ENCODE measurements around the gene PRSS56. TPM values are rescaled to one million over a fixed set of nuclear protein-coding genes. Genes with fewer than 3 reads are reported as not detected.

The PRSS56 gene
- 0.07 to 0.22 TPM (median 0.15 TPM) in 5 replicates for total RNA-seq (2022; extraction: Qiagen RNA extraction)

DNA sequence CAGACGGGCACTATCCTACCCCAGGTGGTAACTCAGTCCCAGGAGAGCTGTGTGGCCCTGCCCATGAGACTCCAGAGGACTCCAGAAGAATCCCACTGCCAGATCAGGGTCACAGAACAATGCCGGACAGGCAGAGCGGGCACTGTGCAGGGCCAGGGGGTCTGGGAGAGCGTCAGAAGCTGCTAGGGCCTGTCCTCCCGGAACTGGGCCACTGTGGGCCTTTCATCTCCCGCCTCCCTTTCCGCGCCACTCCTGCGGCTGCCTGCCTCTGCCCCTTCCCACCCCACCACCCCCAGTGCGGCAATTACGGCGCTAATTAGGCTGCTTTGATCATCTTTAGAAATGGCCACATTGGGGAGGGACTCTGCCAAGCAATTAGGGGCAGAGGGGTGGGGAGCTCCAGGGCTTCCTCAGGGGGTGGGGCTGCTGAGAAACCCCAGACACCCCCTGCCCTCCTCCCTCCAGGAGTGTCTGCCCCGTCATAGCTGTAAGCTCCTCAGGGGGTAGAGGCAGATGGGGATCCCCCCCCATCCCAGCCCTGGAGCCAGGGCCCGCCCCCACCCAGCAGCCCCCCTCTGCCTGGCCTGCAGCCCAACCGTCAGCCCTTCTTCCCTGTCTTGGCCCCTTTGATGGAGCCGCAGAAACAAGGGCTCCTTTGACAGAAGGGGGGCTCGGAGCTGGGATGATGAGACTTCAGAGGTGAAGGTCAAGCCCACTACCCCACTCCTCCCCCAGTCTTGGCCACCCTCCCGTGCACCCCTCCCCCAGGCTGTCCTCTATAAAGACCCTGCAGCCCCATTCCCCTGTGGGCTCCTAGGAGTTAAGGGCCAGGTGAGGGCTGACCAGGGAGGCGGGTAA lies at the start of gene PRSS56:
Gene PRSS56 (plus strand): TSS at position 808 of the 858 bp plus-strand sequence. CDS start 211 bp downstream, outside the sequence.

GRCh38 chr2:232487385-232488096 lies 32.6 kb upstream of the PRSS56 start, which contains the start of gene ECEL1:
ECEL1 (minus strand) TSS chr2:232487834; CDS start chr2:232486653, 1,181 bp downstream.

DNA sequence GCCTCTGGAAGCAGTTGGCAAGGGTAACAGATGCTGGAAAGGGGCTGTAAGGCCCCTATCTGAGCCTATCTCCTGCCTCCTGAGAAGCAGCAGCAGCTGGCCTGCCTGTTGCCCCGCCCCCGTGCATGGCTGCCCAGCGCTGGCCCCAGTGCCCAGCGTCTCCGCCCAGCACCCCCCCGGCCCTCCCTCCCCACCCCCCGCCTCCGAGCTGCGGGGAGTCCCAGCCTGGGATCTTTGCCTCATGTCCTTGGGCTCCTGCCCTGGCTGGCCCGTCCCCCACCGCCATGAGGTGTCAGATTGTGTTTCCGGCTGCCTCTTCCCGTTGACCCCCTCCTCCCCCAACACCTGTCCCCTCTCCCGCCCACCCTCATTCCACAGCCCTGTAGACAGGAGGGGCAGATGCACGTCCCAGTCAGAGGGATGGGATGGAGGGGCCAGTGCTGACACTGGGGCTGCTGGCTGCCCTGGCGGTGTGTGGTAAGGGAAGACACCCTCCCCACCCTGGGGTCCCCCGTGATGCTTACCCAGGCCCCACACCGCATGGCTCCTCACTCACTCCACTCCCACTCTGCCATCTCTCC lies 5.7 kb downstream of the PRSS56 start, which contains the start of gene CHRND:
Gene CHRND (plus strand): TSS at position 370 of the 581 bp plus-strand sequence. CDS start 56 bp downstream, at position 426.

GRCh38 chr2:232539298-232540231 lies 19.4 kb downstream of the PRSS56 start, which contains the start of gene CHRNG:
CHRNG (plus strand) TSS chr2:232539692; CDS start chr2:232539748, 56 bp downstream.

DNA sequence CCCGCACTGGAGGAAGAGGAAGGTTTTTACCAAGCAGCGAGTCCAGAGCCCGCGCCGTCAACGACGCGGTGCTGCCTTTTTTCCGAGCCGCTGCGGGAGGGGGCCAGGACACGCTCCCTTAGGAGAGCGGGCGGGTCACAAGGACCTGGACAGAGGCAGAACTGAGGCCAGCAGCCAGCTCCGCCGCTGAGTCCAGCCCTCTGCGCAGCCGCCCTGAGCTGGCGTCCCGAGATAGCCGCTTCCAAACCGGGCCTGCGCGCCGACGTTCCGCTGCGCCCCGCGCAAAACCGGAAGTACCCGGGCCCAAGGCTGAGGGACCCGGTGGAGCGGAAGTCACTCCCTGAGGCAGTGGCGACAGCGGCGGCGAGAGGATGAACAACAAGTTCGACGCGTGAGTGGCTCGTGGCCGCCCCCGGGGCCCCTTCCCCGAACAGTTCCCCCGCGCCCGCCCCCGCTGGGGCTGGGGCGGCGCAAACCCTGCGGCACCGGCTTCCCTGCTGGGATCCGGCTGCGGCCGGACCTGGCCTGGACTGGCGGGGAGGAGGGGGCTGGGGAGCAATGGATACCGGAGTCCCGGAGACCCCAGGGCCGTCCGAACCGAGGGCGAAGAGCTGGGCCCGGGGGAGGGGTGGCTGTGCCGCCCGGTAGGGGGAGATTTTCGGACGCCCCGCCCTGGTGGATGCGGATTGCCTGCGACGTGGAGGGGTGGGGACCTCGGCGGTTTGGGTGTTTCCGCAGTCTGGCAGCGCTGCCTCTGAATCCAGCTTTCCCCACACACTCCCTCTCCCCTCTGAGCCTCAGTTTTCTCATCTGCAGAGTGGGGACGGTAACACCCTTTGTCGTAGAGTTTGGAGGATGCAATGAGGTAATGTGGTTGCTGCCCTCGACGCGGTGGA lies 30.4 kb downstream of the PRSS56 start, which contains the start of the genes EIF4E2 and TIGD1:
Gene EIF4E2 (plus strand): TSS at position 336 of the 896 bp plus-strand sequence. CDS start 36 bp downstream, at position 372.
Gene TIGD1 (minus strand): TSS at position 204 of the 896 bp plus-strand sequence. CDS start 675 bp downstream, outside the sequence.

Other genes starting within 250 kb of the PRSS56 start
- gene ALPP, start 141.6 kb upstream of the PRSS56 start, total RNA-seq (2022; extraction: Qiagen RNA extraction): 0.59 to 0.81 TPM (median 0.74 TPM) in 5 replicates
- gene ALPG, start 113.5 kb upstream of the PRSS56 start, total RNA-seq (2022; extraction: Qiagen RNA extraction): 0.12 to 0.22 TPM (median 0.16 TPM) in 5 replicates
- gene ALPI, start 64.2 kb upstream of the PRSS56 start, total RNA-seq (2022; extraction: Qiagen RNA extraction): not detected in 5 replicates
- 0.12 to 0.27 TPM (median 0.14 TPM) in 5 replicates for gene ECEL1, start 32.6 kb upstream of the PRSS56 start, total RNA-seq (2022; extraction: Qiagen RNA extraction)
- gene CHRND, start 5.8 kb downstream of the PRSS56 start, total RNA-seq (2022; extraction: Qiagen RNA extraction): not detected in 5 replicates
- gene CHRNG, start 19.3 kb downstream of the PRSS56 start, total RNA-seq (2022; extraction: Qiagen RNA extraction): not detected in 5 replicates
- 4.5 to 5.3 TPM (median 5.0 TPM) in 5 replicates for gene TIGD1, start 30.2 kb downstream of the PRSS56 start, total RNA-seq (2022; extraction: Qiagen RNA extraction)
- 83.6 to 240 TPM (median 88.2 TPM) in 5 replicates for gene EIF4E2, start 30.3 kb downstream of the PRSS56 start, total RNA-seq (2022; extraction: Qiagen RNA extraction)
- gene EFHD1, start 113.2 kb downstream of the PRSS56 start, total RNA-seq (2022; extraction: Qiagen RNA extraction): 1.9 to 2.9 TPM (median 2.5 TPM) in 5 replicates
- gene GIGYF2, start 176.9 kb downstream of the PRSS56 start, total RNA-seq (2022; extraction: Qiagen RNA extraction): 23.4 to 31.2 TPM (median 25.5 TPM) in 5 replicates